Neural cell (in vitro differentiated cells): ENCODE measurements around the gene DEFB116.

Experiments used
- POLR2AphosphoS5 ChIP-seq: IDR thresholded peaks from 2 replicates; pipeline ENCODE4 v1.6.1; 2012
- RAD21 ChIP-seq: fragments of 450-650 bp; conservative IDR thresholded peaks from 2 replicates; pipeline ENCODE4 v1.6.1; 2014; ENCODE audit warnings: antibody characterized with exemption, mild to moderate bottlenecking, moderate library complexity

- TF ChIP-seq RAD21, result no peak
- TF ChIP-seq POLR2AphosphoS5, result no peak
These were observed at the start of gene DEFB116 for GRCh38 chr20:31308535-31309162.
